Neural progenitor cell (in vitro differentiated cells): Measurements from ENCODE around the gene ANKRD34A.

ENCODE experiments used
- EZH2 ChIP-seq: fragments of 200-600 bp; sonication (generic); IDR thresholded peaks from 2 replicates; pipeline ENCODE4 v1.6.1; 2017; ENCODE audit warnings: antibody characterized with exemption, mild to moderate bottlenecking, moderate library complexity
- EZH2phosphoT487 ChIP-seq: fragments of 200-600 bp; sonication (generic); IDR thresholded peaks from 2 replicates; pipeline ENCODE4 v1.6.1; 2017; ENCODE audit warnings: antibody characterized with exemption
- TF ChIP-seq, protein P1 (sequence below): fragments of 200-600 bp; sonication (generic); IDR thresholded peaks from 2 replicates; pipeline ENCODE4 v1.5.1; 2017; ENCODE audit warnings: antibody characterized with exemption, mild to moderate bottlenecking

DNA sequence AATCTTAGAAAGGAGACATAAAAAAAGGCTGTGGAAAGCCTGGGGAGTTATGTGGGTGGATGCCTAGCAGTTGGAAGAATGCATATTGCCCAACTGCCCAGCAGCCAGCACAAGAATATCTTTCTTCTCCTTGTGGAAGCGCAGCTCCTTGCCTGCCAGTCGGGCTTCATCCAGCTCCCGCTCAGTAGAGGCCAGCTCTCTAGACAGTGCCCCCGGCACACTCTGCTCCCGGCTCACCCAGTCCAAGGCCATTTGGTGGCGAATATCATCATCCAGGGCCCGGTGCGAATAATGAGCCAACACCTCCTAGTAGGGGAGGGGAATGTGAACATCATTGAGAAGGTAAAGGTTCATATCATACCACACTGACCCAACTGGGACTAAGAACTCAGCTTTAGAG lies 28.1 kb downstream of the ANKRD34A start:
- no peak for TF ChIP-seq EZH2
- TF ChIP-seq, protein P1, sequence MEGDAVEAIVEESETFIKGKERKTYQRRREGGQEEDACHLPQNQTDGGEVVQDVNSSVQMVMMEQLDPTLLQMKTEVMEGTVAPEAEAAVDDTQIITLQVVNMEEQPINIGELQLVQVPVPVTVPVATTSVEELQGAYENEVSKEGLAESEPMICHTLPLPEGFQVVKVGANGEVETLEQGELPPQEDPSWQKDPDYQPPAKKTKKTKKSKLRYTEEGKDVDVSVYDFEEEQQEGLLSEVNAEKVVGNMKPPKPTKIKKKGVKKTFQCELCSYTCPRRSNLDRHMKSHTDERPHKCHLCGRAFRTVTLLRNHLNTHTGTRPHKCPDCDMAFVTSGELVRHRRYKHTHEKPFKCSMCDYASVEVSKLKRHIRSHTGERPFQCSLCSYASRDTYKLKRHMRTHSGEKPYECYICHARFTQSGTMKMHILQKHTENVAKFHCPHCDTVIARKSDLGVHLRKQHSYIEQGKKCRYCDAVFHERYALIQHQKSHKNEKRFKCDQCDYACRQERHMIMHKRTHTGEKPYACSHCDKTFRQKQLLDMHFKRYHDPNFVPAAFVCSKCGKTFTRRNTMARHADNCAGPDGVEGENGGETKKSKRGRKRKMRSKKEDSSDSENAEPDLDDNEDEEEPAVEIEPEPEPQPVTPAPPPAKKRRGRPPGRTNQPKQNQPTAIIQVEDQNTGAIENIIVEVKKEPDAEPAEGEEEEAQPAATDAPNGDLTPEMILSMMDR = no peak
- no peak for TF ChIP-seq EZH2phosphoT487
